DLD1 (cell line): Measurements from ENCODE around the gene NFAT5.
"Not testable (repeated sequence)": the region's sequence is repeated elsewhere in the genome, so short reads cannot be mapped to it uniquely, and the experiment has no call there.

Experiments used
- in situ Hi-C: cut with HindIII; loops from 2 replicates; pipeline ENCODE4 v1.10.0; 2017; ENCODE audit warnings: low sequenced_read_pairs

NFAT5 gene

DNA sequence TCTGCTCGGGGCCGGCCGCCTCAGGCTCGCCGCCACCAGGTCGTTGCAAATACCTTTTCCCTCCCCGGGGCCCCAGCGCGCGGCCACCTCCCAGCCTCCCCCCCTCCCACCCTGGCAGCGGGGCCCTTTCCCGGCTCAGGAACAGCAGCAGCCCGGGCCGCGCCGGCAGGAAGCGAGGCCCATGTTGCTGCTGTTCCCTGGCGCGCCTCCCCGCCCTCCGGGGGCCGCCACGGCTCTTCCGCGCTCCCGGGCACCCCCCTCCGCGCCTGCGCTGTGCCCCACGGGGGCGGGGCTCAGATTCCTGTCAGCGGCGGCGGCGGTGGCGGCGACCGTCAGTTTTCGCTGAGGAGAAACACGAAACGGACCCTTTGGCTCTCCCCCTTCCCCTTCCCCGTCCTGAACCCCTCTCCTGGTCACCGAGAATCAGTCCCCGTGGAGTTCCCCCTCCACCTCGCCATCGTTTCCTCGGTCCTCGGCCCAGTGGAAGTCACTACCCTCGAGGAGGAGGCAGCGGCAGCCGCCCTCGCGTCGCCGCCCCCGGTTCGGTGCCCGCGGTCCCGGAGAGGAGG lies at the start of gene NFAT5:
Gene NFAT5 (plus strand): TSS at position 296 of the 569 bp plus-strand sequence. CDS start 336 bp downstream, outside the sequence.
- in situ Hi-C loops, result no loop called here

DNA sequence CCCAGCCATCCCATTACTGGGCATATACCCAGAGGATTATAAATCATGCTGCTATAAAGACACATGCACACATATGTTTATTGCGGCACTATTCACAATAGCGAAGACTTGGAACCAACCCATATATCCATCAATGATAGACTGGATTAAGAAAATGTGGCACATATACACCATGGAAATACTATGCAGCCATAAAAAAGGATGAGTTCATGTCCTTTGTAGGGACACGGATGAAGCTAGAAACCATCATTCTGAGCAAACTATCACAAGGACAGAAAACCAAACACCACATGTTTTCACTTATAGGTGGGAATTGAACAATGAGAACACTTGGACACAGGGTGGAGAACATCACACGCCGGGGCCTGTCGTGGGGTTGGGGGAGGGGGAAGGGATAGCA lies 47.9 kb upstream of the NFAT5 start:
- in situ Hi-C loops, result not testable (repeated sequence)

GRCh38 chr16:69520413-69520799 lies 45.4 kb upstream of the NFAT5 start:
- in situ Hi-C loops, result no loop called here

DNA sequence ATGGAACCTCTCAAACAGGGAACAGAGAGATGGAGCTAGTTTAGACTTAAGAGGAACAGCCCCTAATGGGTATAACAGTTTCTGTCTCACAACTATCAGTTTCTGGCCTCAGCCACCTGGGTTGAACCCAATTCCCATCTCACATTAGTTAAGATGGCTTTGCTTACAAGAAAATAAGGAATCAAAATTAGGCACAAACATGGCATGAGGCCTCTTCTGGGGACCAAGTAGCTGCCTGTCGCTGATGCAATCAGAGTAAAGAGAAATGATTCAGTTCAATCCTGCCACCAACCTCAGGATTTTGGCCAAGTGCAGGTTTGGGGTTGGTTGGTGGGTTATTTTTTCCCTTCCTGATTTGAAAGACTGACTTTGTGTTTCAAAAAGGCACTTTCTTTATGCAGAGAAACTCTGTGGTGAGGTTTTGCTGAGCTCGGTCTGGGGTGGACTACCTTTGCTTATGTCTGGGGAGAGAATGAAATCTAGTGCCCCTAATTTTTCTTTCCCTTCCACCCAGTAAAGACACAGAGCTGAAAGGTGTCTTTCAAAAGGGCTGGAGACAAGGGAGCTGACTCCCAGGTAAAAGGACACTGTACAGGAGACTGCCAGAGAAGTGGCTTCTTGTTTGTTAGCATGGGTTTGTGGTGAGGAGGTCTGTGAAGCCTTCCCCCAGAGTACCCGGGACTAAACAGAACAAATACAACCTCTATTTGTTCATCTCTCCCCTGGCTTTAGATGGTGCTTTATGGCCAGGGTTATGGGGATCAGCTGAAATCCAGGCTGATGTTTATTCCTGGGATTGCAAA lies 44.8 kb upstream of the NFAT5 start:
- in situ Hi-C loops, result no loop called here

DNA sequence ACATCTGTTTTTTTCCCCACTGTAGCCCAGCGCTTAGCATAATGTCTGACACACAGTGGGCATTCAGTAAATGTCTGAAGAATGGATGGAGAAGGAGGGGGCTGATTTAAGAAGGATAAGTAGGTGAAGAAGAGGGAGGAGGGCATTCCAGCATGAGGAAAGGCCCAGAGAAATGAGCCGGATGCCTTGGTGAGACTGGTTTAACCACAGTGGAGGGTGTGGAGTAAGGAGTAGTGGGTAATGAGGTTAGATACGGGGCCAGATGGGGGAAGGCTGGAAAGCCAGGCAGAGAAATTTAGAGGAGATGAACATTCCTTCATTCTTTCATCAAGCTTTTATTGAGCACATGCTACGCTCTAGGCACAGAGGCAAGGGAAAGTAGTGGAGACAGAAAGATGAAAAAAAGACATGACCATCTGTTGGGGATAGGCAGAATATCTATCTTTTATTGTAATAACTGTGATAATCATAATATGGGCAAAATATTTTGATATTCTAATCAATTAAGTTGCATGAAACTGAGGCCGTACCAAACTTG lies 43.7 kb upstream of the NFAT5 start:
- in situ Hi-C loops, result no loop called here

DNA sequence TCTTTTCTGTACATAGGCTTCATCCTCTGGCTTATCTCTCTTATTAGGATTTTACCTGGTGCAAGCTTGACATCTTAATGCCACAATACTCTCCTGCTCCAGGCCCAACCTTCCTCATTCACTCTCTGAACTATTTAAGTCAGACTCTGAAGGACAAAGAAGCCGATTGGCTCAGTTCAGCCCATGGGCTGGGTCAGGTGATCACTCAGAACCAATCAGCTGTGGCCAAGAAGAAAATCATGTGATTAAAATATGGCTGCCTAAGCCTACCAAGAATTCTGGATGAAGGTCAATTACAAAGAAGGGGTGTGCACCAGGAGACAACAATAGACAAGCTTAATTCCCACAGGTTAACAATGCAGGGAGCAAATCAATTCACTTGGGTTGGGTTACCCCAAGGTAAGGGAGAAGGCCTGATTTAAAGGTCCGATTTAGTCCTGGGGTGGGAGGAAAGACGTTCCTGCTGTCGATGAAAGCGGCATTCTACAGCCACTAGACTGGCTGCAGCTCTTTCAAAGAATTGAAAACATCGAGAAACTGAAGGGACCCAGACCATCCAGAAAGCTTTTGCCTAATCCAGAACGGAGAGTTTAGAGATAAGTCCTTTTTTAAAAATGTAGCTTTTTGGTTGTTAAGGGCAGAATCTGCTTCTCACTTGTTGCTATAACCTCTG lies 42.9 kb upstream of the NFAT5 start:
- in situ Hi-C loops, result no loop called here

DNA sequence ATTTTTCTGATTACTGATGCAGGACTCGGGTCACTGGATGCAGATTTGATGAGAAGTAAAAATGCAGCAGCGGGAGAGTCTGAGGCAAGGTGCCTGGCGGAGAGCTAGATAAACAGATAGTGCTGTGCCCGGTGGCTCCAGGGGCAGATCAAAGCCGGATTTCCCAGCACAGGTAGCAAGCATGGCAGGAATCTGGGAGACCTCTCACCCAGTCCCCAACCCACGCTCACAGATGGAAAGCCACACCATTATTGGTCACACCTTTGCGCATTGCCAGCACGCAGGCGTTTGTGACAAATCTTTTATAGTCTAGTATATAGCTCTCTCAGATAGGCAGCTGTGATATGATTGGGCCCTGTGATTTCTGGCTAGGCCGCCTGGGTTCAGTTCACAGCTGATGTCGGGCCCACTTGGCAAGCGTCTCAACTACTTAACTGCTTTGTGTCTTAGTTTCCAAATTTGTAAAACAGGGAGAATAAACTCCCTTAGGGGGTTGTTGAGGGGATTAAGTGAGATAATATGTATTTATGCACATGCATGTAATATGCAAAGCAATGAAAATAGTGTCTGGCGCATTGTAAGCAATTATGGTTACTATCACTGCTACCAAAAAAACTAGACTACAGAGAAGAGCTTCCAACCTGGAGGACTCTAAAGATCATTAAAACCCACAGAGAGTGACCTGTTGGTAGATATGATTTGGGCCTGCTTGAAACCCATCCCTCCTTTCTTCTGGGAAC lies 42.0 kb upstream of the NFAT5 start:
- in situ Hi-C loops, result no loop called here

DNA sequence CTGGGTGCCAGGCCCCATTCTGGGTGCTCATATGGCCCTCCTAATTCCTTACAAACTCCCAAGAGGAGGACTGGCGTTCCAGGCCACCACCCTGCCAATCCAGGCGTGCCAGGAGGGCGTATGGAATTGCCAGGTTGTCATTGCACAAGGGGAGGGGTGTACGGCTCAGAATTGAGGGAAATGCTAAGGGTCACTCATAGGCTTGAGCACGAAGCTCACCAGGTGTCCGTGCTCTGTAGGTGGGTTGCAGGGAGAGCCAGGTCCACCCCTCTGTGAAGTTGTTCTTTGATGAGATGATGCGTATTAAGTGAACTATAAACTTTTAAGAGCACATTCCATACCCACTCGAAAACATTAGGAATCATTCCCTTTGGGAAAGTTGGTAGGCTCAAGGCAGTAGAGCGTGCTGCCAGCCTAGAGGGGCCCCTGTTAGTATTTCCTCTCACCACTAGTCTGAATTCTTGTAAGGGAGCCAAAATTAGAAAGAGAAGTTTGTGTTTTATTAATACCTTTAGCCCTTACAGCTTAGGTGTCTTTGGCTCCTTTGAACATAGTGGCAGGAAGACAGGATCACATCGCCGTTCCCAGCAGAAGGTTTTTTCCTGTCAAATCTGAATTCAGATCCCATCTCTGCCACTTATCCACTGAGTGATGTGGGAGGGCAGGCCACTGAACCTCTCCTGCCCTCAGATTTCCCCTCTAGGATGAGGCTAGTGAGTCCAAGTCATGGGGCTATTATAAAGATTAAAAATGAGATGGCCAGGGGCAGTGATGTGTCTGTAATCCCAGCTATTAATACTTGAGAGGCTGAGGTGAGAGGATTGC lies 38.7 kb upstream of the NFAT5 start:
- in situ Hi-C loops, result no loop called here

DNA sequence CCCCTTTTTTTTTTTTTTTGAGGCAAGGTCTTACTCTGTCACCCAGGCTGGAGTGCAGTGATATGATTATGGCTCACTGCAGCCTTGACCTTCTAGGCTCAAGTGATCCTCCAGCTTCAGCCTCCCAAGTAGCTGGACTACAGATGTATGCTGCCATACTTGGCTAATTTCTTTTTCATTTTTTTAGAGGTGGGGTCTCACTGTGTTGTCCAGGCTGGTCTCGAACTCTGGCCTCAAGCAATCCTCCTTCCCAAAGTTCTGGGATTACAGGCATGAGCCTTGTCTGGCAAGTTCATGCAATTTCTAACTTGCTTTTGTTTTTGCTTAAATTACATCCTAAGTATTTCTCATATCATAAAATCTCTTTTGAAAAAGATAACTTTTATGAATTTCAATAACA lies 33.8 kb upstream of the NFAT5 start:
- in situ Hi-C loops, result no loop called here

- in situ Hi-C loops, result no loop called here
These were observed 32.9 kb upstream of the NFAT5 start for GRCh38 chr16:69532641-69533455.

GRCh38 chr16:69534720-69535119 lies 31.0 kb upstream of the NFAT5 start:
- in situ Hi-C loops, result no loop called here

DNA sequence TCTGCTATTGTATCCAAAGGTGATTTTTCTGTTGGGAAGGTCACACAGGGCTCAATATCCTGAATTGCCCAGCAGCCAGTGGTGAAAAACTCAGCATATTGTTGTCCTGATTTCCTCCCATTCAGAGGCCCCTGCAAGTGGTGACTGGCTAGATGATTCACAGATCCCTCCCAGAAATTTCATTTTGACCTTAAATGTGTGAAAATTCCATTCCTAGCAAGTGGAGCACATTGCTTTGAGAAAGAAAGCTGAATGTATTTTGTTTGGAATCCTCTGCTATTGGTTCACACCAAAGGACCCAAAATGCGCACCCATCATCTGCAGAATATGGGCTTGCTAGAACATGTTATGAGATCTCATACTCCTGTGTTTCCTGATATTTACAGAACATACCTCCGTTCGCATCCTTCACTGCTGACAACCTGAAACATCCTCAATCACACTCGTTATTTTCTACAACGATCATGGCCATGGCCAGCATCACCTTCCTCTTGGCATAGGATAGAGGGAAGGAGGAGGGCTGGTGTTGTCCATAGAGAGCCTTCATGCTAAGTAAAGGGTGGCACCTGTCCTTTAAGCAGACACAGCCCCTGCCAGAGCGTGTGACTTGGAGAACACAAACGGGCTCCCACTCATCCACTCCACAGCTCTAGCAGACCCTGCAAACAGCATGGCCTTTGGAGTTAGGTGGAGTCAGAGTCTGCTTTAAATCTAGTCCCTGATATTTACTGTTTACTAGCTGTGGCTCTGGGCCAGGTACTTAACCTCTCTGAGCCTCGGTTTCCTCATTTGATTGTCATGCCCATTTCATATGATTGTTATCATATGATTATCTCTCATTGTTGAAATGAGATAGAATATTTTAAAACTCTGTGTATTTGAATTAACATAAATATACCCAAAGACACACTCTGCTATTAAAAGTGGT lies 30.4 kb upstream of the NFAT5 start:
- in situ Hi-C loops, result no loop called here

DNA sequence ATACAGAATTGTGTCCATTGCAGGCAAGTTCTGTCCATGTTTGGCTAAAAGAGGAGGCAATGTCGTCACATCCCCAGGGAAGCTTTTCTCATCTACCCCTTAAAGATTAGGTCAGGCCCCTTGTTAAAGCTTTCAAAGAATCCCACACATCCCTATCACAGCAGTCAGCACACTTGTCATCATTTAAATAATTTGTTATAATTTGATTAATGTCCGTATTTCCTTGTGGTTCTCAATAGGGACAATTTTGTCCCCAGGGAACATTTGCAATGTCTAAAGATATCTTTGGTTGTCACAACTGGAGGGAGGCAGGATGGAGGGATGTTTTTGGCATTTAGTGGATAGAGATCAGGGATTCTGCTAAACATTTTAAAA lies 28.1 kb upstream of the NFAT5 start:
- in situ Hi-C loops, result no loop called here

DNA sequence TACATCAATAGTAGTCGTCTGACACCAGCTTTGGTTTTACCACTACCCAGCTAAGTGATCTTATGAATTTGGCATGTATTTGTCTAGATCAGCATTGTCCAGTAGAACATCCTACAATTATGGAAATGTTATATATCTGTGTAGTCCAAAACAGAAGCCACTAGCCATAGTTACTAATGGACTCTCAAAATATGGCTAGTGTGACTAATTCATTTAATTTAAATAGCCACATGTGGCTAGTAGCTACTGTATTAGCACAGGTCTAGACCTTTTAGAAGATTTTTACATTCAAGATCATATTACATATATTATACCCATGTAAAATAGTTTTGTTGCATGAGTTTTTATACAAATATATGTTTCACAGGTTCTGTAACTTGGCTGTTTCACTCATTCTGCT lies 27.0 kb upstream of the NFAT5 start:
- in situ Hi-C loops, result no loop called here

DNA sequence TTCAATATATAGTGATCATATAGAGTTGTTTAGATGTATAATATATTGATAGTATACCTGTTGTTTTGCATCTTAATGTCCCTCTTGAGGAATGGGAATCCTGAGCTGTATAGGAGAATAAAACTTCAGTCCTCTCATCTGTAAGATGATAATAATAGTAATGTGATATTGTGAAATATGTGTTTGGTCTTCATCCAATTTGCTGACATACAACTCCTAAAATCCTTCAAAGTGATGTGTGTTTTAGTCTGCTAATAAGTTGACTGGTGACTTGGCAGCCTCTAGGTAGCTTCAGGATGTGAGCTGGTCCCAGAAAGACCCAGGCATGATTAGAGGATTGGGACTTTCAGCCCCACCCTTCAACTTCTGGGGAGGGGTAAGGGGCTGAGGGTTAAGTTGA lies 22.8 kb upstream of the NFAT5 start:
- in situ Hi-C loops, result no loop called here

DNA sequence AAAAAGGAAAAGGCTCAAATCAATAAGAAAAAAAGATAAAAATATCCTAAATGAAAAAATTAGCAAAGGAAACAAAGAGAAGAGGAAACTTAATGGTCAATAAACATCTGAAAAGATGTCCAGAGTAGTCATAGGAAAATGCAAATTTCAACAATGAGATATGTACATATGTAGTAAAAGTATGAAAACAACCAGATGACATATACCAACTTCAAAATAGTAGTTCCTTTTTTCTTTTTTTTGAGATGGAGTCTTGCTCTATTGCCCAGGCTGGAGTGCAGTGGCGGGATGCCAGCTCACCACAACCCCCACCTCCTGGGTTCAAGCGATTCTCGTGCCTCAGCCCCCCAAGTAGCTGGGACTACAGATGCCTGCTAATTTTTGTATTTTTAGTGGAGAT lies 21.7 kb upstream of the NFAT5 start:
- in situ Hi-C loops, result no loop called here

DNA sequence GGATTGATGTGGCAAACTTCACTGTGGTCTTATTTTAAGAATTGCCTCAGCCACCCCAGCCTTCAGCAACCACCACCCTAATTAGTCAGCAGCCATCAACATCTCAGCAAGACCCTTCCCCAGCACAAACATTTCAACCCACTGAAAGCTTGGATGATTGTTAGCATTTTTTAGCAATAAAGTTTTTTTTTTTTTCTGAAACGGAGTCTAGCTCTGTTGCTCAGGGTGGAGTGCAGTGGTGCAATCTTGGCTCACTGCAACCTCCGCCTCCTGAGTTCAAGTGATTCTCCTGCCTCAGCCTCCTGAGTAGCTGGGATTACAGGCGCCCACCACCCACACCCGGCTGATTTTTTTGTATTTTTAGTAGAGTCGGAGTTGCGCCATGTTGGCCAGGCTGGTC lies 19.1 kb upstream of the NFAT5 start:
- in situ Hi-C loops, result not testable (repeated sequence)

DNA sequence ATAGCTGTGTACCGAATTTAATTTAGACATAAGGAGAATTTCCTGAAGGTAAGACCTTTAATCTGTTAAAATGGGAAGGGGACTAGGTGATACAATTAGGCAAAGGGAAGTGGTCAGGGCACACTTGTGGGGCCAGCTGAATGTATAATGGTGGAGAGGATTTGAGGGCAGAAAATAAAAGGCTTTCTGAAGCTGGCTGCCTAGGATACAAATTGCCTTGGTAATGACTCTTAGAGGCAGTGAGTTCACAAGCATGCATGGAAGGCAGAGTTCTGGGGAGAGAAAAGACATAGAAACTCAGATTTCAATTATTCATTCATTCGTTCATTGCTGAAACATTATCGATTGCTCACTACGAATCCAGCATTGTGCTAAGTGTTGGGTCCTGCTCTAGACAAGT lies 12.4 kb upstream of the NFAT5 start:
- in situ Hi-C loops, result no loop called here

DNA sequence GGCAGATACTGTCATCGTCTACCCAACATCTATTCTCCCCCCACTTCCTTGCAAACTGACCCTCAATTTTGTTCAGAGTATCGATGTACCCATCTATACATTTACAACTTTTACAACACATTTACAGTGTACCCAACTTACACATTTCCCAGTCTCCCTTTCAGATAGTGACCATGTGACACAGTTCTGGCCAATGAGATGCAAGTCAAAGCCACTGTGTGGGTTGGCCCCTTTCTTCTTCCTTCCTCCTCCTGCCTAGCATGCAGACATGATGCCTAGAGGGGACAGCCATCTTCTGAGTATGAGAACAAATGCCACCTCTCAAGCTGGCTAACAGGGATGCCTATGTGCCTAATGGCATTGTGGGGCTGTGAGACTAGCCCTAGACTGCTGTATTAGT lies 11.3 kb upstream of the NFAT5 start:
- in situ Hi-C loops, result no loop called here
